Stimulated activated CD8-positive, alpha-beta memory T cell treated with anti-CD3 and anti-CD28 coated beads, Interleukin-15, amount 100 ng/mL, for 4 hours (primary cell): ENCODE results near the gene PPP1R3D.
"Not testable (repeated sequence)": the region's sequence is repeated elsewhere in the genome, so short reads cannot be mapped to it uniquely, and the experiment has no call there.

Experiments used
- DNase-seq, 2 donors: peaks; one replicate each; pipeline ENCODE4 v3.0.0-alpha.2; 2020; ENCODE audit warnings: low read depth in 2 of 2

Gene PPP1R3D

GRCh38 chr20:59940129-59940955 lies at the start of gene PPP1R3D, which contains the start of gene FAM217B:
Gene PPP1R3D (minus strand): TSS chr20:59940305. CDS start chr20:59939931, 374 bp downstream.
Gene FAM217B (plus strand): TSS chr20:59940389. CDS start chr20:59943944, 3,555 bp downstream.
- peak; percentile 76 to 77 for DNase-seq

- no peak for DNase-seq
These were observed 48.0 kb upstream of the PPP1R3D start for GRCh38 chr20:59988141-59988540.

GRCh38 chr20:59987135-59987534 lies 47.0 kb upstream of the PPP1R3D start:
- DNase-seq = no peak

- DNase-seq = no peak
These were observed 45.8 kb upstream of the PPP1R3D start for GRCh38 chr20:59985864-59986263.

GRCh38 chr20:59985164-59985563 lies 45.1 kb upstream of the PPP1R3D start:
- DNase-seq = no peak

- DNase-seq = no peak
These were observed 44.4 kb upstream of the PPP1R3D start for GRCh38 chr20:59984541-59984940.

- DNase-seq = no peak
These were observed 43.0 kb upstream of the PPP1R3D start for GRCh38 chr20:59983076-59983475.

- DNase-seq = no peak
These were observed 37.0 kb upstream of the PPP1R3D start for GRCh38 chr20:59977086-59977485.

GRCh38 chr20:59976156-59976782 lies 36.2 kb upstream of the PPP1R3D start:
- DNase-seq = no peak

GRCh38 chr20:59972037-59972801 lies 32.1 kb upstream of the PPP1R3D start:
- no peak for DNase-seq

- no peak for DNase-seq
These were observed 31.3 kb upstream of the PPP1R3D start for GRCh38 chr20:59971428-59971827.

GRCh38 chr20:59966428-59966827 lies 26.3 kb upstream of the PPP1R3D start:
- no peak for DNase-seq

GRCh38 chr20:59962155-59962554 lies 22.1 kb upstream of the PPP1R3D start:
- no peak for DNase-seq

GRCh38 chr20:59961423-59961822 lies 21.3 kb upstream of the PPP1R3D start:
- DNase-seq = no peak

GRCh38 chr20:59958626-59959025 lies 18.5 kb upstream of the PPP1R3D start:
- no peak for DNase-seq

- no peak for DNase-seq
These were observed 18.0 kb upstream of the PPP1R3D start, which contains the start of gene CDH26 for GRCh38 chr20:59958123-59958522. Gene CDH26 (plus strand): TSS chr20:59958423. CDS start chr20:59958727, 304 bp downstream.

GRCh38 chr20:59957568-59957967 lies 17.5 kb upstream of the PPP1R3D start:
- not testable (repeated sequence) for DNase-seq

GRCh38 chr20:59955131-59955796 lies 15.2 kb upstream of the PPP1R3D start:
- DNase-seq = no peak

- no peak for DNase-seq
These were observed 14.6 kb upstream of the PPP1R3D start for GRCh38 chr20:59954718-59955117.

GRCh38 chr20:59949911-59950310 lies 9.8 kb upstream of the PPP1R3D start:
- DNase-seq = no peak

- no peak for DNase-seq
These were observed 9.0 kb upstream of the PPP1R3D start for GRCh38 chr20:59948828-59949720.
